Measurements from ENCODE around the gene CCDC28B.

DNA sequence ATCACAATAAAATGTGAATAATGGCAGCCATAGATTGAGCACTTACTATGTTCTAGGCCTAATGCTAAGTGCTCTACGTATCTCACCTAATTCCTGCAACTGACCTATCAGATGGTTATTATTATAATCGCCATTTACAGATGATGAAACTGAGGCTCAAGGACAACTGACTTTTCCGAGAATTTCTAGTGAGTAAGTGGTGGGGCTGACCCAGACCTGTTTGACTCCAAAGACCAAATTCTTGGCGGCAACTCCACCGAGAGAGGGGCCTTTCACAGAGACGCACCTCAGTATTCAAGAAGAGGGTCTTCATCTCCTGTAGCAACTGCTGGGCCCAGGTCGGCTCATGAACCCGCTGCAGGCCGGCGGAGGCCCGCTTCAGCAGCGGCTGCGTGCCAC, 21.2 kb downstream of the CCDC28B start:
- no peak for TF ChIP-seq TARDBP (IDR thresholded peaks at IDR 0.05)
- no peak for TF ChIP-seq ELF4 (IDR thresholded peaks at IDR 0.05)
- TF ChIP-seq ARNT (IDR thresholded peaks at IDR 0.05), result no peak
- TF ChIP-seq FOXA1 (IDR thresholded peaks at IDR 0.05), result no peak
- TF ChIP-seq HDGF (IDR thresholded peaks at IDR 0.05; ENCODE audit: borderline replicate concordance), result no peak
- no peak for TF ChIP-seq SUZ12 (IDR thresholded peaks at IDR 0.05)
- TF ChIP-seq NFRKB (IDR thresholded peaks at IDR 0.05), result no peak
- TF ChIP-seq L3MBTL2 (conservative IDR thresholded peaks at IDR 0.05), result no peak
- no peak for TF ChIP-seq SP1 (IDR thresholded peaks at IDR 0.05)
- TF ChIP-seq, protein P1, sequence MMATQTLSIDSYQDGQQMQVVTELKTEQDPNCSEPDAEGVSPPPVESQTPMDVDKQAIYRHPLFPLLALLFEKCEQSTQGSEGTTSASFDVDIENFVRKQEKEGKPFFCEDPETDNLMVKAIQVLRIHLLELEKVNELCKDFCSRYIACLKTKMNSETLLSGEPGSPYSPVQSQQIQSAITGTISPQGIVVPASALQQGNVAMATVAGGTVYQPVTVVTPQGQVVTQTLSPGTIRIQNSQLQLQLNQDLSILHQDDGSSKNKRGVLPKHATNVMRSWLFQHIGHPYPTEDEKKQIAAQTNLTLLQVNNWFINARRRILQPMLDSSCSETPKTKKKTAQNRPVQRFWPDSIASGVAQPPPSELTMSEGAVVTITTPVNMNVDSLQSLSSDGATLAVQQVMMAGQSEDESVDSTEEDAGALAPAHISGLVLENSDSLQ (IDR thresholded peaks at IDR 0.05), result no peak
- no peak for TF ChIP-seq FOXK2 (IDR thresholded peaks at IDR 0.05)
- TF ChIP-seq BHLHE40 (IDR thresholded peaks at IDR 0.05; ENCODE audit: borderline replicate concordance), result no peak
